A204.1 (cell line): ENCODE data around the gene MYO1D.
A peak's percentile ranks its signal among the peaks of the same experiment; 100 is the strongest.

Source experiments
- FAIRE-seq: peaks from 2 replicates; lab custom pipeline; 2012; peaks lifted over from hg19 to GRCh38; lab: Jason Lieb, UNC

Gene MYO1D

GRCh38 chr17:32486701-32487472, 390.0 kb downstream of the MYO1D start, which contains the start of gene CDK5R1:
Gene CDK5R1, plus strand, starts transcription at chr17:32486993. Its CDS starts 628 bp downstream, at chr17:32487621.
- no peak for FAIRE-seq

DNA sequence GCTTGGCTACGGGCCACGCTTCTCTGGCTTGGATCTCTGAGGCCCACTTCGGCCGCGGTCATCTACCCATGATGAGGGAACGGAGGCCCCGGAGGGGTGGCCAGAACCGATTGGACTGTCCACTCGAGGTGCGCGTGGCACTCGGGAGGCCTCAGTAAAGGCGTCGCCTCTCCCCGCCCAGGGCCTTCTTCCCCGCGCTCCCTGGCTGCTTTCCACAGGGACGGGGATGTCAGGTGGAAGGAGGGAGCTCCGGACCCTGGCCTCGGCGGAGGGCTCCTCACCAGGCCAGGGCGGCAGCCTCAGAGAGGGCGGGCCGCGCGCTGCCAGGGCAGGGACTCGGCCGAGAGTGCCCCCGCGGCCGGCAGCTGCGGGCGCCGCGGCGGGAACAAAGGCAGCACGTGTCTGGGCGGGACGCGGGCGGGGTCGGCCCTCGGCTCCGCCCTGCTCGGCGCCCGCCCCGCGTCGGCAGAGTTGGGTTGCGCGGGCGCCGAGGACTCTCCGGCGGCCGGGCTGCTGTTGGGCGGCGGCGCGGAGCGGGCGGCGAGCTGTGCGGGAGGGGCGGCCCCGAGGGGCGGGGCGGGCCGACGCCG, 390.7 kb downstream of the MYO1D start:
- no peak for FAIRE-seq

GRCh38 chr17:32485261-32486110, 391.4 kb downstream of the MYO1D start:
- FAIRE-seq: no peak

DNA sequence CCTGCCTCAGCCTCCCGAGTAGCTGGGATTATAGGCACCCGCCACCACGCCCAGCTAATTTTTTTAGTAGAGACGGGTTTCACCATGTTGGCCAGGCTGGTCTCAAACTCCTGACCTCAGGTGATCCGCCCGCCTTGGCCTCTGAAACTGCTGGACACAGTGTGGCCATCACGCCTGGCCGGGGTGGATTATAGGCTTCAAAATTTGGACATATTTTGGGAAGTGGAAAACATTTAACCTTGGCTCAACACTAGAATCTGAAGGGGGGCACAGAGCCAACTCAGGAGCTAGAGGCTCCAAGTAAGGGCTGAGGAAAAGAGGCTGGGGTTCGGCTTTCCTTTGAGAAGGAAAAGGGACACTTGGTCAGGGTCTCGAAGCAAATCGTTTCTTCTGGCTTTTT, 392.3 kb downstream of the MYO1D start:
- no peak for FAIRE-seq

DNA sequence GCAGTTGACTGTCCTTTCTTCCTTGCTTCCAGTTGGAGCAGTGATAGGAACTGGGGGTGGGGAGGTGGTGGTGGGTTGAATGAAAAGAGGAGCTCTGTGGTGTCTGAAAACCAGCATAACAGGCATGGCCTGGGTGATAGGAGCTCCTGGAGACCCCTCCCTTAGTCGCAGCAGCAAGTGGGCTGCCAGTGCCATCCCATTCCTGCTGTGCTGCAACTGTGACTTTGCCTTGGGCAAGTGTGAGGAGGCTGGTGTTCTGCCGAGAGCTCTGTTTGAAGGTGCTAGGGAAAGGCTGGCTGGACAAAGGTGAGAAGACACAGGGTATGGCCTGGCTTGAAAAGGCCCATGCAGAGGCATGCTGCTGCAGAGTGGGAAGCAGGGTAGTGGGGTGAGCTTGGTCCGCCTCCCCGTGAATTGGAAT, 392.9 kb downstream of the MYO1D start:
- no peak for FAIRE-seq

DNA sequence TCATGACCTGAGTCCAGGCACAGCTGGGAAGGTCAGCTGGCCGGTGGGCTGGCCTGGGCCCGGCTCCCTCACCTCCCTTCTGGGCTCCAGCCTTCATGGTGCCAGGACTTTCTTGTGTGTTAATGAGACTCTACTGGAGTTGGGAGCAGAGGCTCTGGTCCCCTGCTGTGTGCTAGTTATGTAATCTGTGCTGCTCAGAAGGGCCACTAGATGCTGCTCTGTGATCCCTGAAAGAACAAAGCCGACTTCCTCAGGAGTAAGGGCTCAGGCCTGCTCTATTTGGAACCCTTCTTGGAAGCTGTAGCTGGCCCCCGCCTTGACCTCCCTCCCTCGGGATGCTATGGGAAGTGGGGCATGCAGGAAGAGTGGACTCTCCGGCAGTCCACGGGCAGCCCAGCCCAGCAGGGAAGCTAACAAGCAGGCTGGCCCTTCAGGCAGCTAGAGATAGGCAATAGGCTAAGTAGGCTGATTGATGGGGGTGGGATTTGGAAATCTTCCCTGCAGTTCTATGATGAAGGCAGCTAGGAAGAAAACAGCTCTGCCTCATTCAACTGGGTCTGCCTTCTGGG, 393.4 kb downstream of the MYO1D start:
- no peak for FAIRE-seq

GRCh38 chr17:32482568-32483320, 394.2 kb downstream of the MYO1D start:
- no peak for FAIRE-seq

DNA sequence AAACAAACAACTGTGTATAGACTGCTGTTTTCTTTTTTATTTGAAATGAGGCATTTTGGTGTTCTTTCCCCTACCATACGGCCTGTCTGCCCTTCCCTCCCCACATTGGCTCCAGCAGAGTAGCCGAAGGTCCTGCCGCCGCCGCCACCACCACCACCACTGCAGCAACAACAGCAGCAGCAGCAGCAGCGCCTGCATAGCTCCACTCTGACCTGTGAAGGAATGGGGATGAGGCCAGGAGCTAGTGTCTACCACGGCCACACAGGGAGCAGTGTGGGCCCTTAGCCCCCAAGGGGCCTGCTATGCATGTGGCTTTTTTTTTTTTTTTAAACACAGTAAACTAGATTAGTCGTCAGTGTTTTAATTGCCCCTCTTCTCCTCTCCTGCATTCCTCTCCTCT, 395.7 kb downstream of the MYO1D start:
- no peak for FAIRE-seq

GRCh38 chr17:32479074-32479617, 397.8 kb downstream of the MYO1D start:
- no peak for FAIRE-seq

DNA sequence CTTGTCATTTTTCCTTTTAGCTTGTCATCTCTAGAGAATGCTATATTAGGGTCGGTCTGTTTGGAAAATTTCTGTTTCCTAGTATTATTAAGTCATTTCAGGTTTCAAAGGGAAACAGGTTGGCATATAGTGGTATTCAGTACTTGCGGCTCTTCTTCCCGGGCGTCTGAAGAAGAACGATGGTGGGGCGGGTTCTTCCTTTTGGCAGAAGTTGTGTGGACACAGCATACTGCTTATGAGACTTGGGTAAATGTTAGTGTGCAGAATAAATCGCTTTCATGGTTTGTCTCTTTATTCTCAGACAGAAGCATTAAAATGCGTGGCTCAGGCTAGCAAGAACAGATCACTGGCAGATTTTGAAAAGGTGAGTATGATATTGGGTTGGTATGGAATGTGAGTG, 399.7 kb downstream of the MYO1D start:
- FAIRE-seq: no peak

- no peak for FAIRE-seq
Observed at GRCh38 chr17:32475258-32475657, 401.7 kb downstream of the MYO1D start.

- FAIRE-seq: no peak
Observed at GRCh38 chr17:32471652-32472051, 405.3 kb downstream of the MYO1D start.

GRCh38 chr17:32470405-32471167, 406.3 kb downstream of the MYO1D start:
- FAIRE-seq: no peak

DNA sequence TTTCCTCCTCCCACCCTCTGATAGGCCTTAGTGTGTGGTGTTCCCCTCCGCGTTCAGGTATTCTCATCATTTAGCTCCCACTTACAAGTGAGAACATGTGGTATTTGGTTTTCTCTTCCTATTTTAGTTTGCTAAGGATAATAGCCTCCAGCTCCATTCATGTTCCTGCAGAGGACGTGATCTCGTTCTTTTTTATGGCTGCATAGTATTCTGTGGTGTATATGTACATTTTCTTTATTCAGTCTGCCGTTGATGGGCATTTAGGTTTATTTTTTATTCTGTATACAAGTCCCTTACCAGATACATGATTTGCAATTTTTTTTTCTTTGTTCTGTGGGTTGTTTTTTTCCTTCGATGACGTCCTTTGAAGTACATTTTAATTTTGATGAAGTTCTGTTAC, 409.0 kb downstream of the MYO1D start:
- FAIRE-seq: no peak

DNA sequence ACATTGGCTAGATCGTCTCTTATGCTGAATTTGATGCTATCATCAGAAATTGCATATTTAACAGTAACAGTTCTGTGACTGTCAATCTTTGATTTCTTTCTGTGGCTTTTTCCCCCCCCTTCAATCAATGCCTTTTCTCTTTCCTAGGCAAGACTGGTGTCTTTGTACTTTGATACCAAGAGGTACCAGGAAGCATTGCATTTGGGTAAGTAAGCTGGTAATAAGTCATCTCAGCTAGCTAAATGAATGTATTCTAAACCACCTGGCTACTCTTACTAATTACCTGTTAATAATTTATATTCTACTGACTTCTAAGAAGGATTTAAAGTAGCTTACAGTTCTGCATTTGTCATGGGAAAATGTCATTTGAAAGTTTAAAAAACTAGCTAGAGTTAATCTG, 412.6 kb downstream of the MYO1D start:
- no peak for FAIRE-seq

DNA sequence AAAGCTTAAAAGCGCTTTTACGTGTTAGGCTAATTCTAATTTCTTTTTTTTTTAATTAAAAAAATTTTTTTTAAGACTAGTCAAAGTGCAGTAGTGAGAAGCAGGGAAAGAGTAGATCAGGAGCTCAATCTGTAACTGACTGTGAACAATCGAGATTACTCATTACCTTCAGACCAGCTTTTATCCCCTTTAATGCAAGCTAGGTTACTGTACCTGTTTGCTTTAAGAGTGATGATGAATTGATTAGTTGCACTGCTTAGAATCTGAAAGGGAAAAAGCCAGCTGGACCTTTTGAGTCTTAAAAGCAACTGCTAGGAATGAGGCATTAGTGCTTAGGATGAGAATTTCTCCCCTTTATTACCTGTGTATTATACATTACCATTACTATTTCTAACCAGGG, 413.6 kb downstream of the MYO1D start:
- FAIRE-seq: no peak

DNA sequence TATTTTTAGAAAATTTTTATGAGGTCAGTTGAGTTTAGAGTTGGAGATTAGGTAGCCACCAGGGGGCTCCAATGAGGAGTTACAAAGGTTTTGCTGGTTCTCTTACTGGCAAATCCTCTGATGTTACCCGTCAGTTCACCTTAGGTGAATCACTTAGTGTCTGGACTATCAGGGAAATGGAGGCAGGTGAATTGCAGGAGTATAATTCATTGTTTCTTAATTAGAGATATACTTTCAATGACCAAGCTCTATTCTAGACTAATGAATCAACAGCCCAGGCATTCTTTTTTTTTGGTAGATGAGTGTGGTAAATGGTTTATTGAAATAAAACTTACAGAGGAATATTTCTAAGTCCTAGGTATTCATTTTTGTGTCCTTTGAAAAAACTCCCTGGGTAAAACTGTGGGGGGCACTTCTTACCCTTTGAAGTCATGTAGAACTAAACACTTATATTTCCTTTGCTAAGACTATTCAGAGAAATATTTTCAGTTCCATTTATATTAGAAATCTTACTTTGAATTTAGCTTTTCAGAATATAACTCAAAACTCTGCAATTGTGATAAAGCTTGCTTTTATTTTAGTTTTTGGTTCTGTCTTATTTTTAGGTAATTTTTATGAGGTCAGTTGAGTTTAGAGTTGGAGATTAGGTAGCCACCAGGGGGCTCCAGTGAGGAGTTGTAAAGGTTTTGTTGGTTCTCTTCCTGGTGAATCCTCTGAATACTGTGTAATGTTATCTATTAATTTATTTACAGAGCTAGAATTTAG, 414.9 kb downstream of the MYO1D start:
- peak; percentile 82 for FAIRE-seq

DNA sequence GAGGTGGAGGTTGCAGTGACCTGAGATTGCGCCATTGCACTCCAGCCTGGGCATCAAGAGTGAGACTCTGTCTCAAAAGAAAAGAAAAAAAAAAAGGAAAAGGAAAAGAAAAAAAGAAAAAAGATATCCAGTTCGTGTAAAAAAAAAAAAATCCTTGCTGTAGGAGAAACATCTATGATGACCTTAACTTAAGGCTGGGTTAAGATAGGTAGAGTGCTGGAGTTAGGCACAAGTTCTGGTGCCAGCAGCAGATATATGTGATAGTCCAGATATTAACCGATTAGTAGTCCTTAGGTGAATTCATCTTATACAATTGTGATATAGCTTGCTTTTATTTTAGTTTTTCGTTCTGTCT, 415.4 kb downstream of the MYO1D start:
- no peak for FAIRE-seq

- FAIRE-seq: no peak
Observed at GRCh38 chr17:32460054-32460453, 416.9 kb downstream of the MYO1D start.

DNA sequence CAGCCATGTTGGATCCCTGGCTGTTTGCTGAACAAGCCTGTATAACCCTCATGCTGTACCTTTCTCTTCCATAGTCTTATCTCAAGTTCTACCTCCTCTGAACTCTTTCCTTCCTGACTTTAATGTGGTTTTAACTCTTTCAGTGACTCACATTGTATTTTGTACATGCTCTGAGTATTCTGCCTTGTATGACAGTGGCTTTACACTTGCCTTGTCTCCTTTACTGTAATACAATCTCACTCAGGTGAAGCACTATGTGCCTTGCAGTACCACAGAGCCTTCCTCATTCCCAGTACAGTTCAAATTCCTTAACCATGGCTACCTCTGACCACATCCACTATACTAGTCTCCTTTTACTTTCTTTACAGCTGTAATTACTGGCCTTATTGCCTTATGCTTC, 418.6 kb downstream of the MYO1D start:
- FAIRE-seq: no peak
